PC-3 (cell line): ENCODE data around the gene NAA11. TPM values are rescaled to one million over a fixed set of nuclear protein-coding genes. Genes with fewer than 3 reads are reported as not detected.

Source experiments
- ATAC-seq: fragments of 200-7000 bp; cut with Tn5 transposase; 2 replicates; pipeline ENCODE4 v1.9.1; 2020; ENCODE audit warnings: mild to moderate bottlenecking, moderate library complexity
- BruUV-seq: library from RNA; stranded (reverse); fragments of 400-500 nt; replicated peaks from 2 replicates; lab custom pipeline; 2021; lab: Mats Ljungman, UMichigan
- CTCF ChIA-PET: fragments of 300-600 bp; sonication (Branson Sonifier 250); formaldehyde crosslinking; loops from one replicate; lab custom pipeline; 2022; ENCODE audit warnings: antibody characterized with exemption; lab: Charles Lee
- POLR2A ChIA-PET: fragments of 300-600 bp; sonication (Branson Sonifier 250); formaldehyde crosslinking; loops from one replicate; lab custom pipeline; 2022; ENCODE audit warnings: antibody characterized with exemption; ENCODE audit not compliant: unreplicated experiment; lab: Charles Lee
- DNase-seq: peaks from one replicate; pipeline ENCODE4 v3.0.0-alpha.2; 2015
- H2AFZ ChIP-seq: fragments of 300-600 bp; sonication (generic); 2 replicates; pipeline ENCODE4 v1.6.0; 2016; ENCODE audit warnings: antibody characterized with exemption, low read length
- H3F3A ChIP-seq: fragments of 300-600 bp; sonication (generic); one replicate; pipeline ENCODE4 v1.6.0; 2017; ENCODE audit warnings: antibody characterized with exemption, low read length, control low read depth, mild to moderate bottlenecking; ENCODE audit not compliant: unreplicated experiment
- H3K27ac ChIP-seq: fragments of 300-600 bp; sonication (generic); 2 replicates; pipeline ENCODE4 v1.5.1; 2016; ENCODE audit warnings: mild to moderate bottlenecking, low read length
- H3K27me3 ChIP-seq: fragments of 300-600 bp; sonication (generic); 2 replicates; pipeline ENCODE4 v1.6.1; 2016; ENCODE audit warnings: low read length, mixed read lengths
- H3K36me3 ChIP-seq: fragments of 300-600 bp; sonication (generic); 2 replicates; pipeline ENCODE4 v1.6.1; 2016; ENCODE audit warnings: low read depth, mixed run types, low read length, mixed read lengths
- H3K4me1 ChIP-seq: fragments of 300-600 bp; sonication (generic); 2 replicates; pipeline ENCODE4 v1.5.1; 2016; ENCODE audit warnings: low read length; ENCODE audit not compliant: insufficient read depth
- H3K4me2 ChIP-seq: fragments of 300-600 bp; sonication (generic); 2 replicates; pipeline ENCODE4 v1.6.0; 2016; ENCODE audit warnings: low read length
- H3K4me3 ChIP-seq: fragments of 300-600 bp; sonication (generic); 2 replicates; pipeline ENCODE4 v1.5.1; 2016; ENCODE audit warnings: mild to moderate bottlenecking, low read length, mixed read lengths
- H3K79me2 ChIP-seq: fragments of 300-600 bp; sonication (generic); 2 replicates; pipeline ENCODE4 v1.6.1; 2017; ENCODE audit warnings: low read length, mixed read lengths
- H3K9ac ChIP-seq: fragments of 300-600 bp; sonication (generic); 2 replicates; pipeline ENCODE4 v1.6.0; 2016; ENCODE audit warnings: mild to moderate bottlenecking, low read length
- H3K9me2 ChIP-seq: fragments of 300-600 bp; sonication (generic); replicated peaks from 2 replicates; pipeline ENCODE4 v1.6.1; 2016; ENCODE audit warnings: mixed run types, low read length, mixed read lengths
- H3K9me3 ChIP-seq: fragments of 300-600 bp; sonication (generic); 2 replicates; pipeline ENCODE4 v1.6.1; 2016; ENCODE audit warnings: low read length, mixed read lengths
- H4K20me1 ChIP-seq: fragments of 300-600 bp; sonication (generic); 2 replicates; pipeline ENCODE4 v1.6.1; 2016; ENCODE audit warnings: low read length, mixed read lengths
- EZH2 ChIP-seq: fragments of 300-600 bp; sonication (generic); IDR thresholded peaks from one replicate; pipeline ENCODE4 v1.6.1; 2017; ENCODE audit warnings: antibody characterized with exemption, mild to moderate bottlenecking, low read length; ENCODE audit not compliant: unreplicated experiment
- EZH2phosphoT487 ChIP-seq: fragments of 300-600 bp; sonication (generic); IDR thresholded peaks from 2 replicates; pipeline ENCODE4 v1.6.1; 2018; ENCODE audit warnings: mild to moderate bottlenecking, antibody characterized with exemption, low read length, borderline replicate concordance
- intact Hi-C: fragments of 100-400 bp; cut with micrococcal nuclease; formaldehyde crosslinking; loops from 2 replicates; pipeline ENCODE4 v1.9.0; 2023
- total RNA-seq: library from RNA; depleted of rRNA; stranded (reverse); fragments of >200 nt; gene quantifications from 2 replicates; pipeline ENCODE4 v1.2.3, GENCODE V29; 2014
- TF ChIP-seq, protein P1 (sequence below): fragments of 300-600 bp; sonication (generic); conservative IDR thresholded peaks from 2 replicates; pipeline ENCODE4 v1.5.1; 2017; ENCODE audit warnings: antibody characterized with exemption, low read depth, mild to moderate bottlenecking, low read length

The NAA11 gene
- total RNA-seq, 1 experiment from 2014 or later: not detected

DNA sequence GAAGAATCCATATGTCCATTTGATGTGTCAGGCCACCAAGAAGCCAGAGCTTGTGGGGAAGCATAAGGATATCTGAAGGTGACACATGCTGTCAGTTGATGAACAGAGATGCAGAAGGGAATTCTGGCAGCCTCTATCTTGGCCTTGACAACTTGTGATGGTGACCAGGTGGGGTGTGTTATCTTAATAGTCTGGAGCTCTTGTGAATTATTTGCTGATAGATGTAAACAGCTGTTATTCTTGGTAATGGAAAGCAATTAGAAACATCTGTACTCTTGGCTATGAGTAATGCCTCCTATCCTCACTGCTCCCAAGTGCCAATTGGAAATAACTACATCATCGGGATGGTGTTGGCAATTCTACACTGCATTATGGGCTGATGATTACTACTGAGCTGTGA is 51.9 kb downstream of the NAA11 start:
- Histone ChIP-seq H3K9ac (no peak overlapping the region), H3K27ac (no peak overlapping the region), H3K4me3 (no peak overlapping the region), H3K36me3 (no peaks in the 10 kb centered on the region), H3K4me1 (no peaks in the 10 kb centered on the region), H3K27me3 (no peaks in the 10 kb centered on the region), H3K9me3 (no peaks in the 10 kb centered on the region), H3K79me2 (no peaks in the 10 kb centered on the region), H2AFZ (no peak overlapping the region), H3K4me2 (no peak overlapping the region), H3F3A (no peaks in the 10 kb centered on the region), H3K9me2 (no peaks in the 10 kb centered on the region), H4K20me1 (no peaks in the 10 kb centered on the region)
- DNase-seq (no peak), ATAC-seq (no peak)
- ChIA-PET CTCF (no interaction called here), POLR2A (no interaction called here)
- no TSS peak for BruUV-seq
- intact Hi-C loops: no loop called here
- TF ChIP-seq EZH2 (no peak), EZH2phosphoT487 (no peak)
- TF ChIP-seq, protein P1, sequence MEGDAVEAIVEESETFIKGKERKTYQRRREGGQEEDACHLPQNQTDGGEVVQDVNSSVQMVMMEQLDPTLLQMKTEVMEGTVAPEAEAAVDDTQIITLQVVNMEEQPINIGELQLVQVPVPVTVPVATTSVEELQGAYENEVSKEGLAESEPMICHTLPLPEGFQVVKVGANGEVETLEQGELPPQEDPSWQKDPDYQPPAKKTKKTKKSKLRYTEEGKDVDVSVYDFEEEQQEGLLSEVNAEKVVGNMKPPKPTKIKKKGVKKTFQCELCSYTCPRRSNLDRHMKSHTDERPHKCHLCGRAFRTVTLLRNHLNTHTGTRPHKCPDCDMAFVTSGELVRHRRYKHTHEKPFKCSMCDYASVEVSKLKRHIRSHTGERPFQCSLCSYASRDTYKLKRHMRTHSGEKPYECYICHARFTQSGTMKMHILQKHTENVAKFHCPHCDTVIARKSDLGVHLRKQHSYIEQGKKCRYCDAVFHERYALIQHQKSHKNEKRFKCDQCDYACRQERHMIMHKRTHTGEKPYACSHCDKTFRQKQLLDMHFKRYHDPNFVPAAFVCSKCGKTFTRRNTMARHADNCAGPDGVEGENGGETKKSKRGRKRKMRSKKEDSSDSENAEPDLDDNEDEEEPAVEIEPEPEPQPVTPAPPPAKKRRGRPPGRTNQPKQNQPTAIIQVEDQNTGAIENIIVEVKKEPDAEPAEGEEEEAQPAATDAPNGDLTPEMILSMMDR: no peak

DNA sequence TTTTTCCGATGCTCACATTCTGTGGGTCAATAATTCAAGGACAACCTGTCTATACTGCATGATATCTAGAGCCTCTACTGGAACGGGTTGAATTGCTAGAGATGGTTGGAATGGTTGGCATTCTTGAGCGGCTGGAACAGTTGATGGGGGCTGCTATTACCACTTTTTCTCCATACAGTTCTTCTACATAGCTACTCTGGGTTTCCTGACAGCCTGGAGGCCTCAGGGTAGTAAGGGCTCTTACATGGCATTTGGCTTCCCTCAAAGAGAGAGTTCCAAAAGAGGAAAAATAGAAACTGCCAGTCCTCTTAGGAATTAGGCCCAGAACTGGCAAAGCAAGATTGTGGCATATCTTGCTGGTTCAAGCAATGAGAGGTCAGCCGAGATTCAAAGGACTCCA is 53.1 kb downstream of the NAA11 start:
- intact Hi-C loops: no loop called here
- CTCF ChIA-PET: no interaction called here

DNA sequence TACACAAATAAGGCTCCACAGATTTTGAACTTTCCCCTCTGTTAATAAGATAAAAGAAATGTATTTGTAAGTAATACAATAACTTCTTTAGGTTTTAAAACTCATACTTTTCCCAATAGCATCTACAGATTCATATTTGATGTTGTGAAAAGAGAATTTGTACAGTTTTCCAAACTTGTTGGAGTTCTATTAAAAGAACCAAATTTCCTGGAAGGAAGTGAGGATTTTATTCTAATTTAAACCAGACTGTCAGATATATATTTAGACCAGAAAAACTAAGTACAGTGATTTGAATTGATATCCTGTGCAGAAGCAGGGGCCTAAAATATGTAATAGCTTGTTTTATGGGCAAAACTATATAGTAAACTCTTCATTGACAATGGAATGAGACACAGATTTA is 53.7 kb downstream of the NAA11 start:
- BruUV-seq: no TSS peak
- Histone ChIP-seq H2AFZ (no peak overlapping the region), H3K9ac (no peak overlapping the region), H3K27me3 (no peaks in the 10 kb centered on the region), H3K9me2 (no peaks in the 10 kb centered on the region), H3K79me2 (no peaks in the 10 kb centered on the region), H3K36me3 (no peaks in the 10 kb centered on the region), H3K4me3 (no peak overlapping the region), H3K4me2 (no peak overlapping the region), H3K4me1 (no peaks in the 10 kb centered on the region), H3K27ac (no peak overlapping the region), H3F3A (no peaks in the 10 kb centered on the region), H3K9me3 (no peaks in the 10 kb centered on the region), H4K20me1 (no peaks in the 10 kb centered on the region)
- no peak for TF ChIP-seq EZH2phosphoT487
- no peak for TF ChIP-seq EZH2
- TF ChIP-seq, protein P1: no peak
- intact Hi-C loops: no loop called here
- DNase-seq (no peak), ATAC-seq (no peak)
- CTCF ChIA-PET: no interaction called here
- POLR2A ChIA-PET: no interaction called here

More for the DNA sequence above, 53.1 kb downstream of the NAA11 start:
- no TSS peak for BruUV-seq
- Histone ChIP-seq H4K20me1 (no peaks in the 10 kb centered on the region), H3K27ac (no peak overlapping the region), H3K4me1 (no peaks in the 10 kb centered on the region), H3K27me3 (no peaks in the 10 kb centered on the region), H3F3A (no peaks in the 10 kb centered on the region), H2AFZ (no peak overlapping the region), H3K9me2 (no peaks in the 10 kb centered on the region), H3K9me3 (no peaks in the 10 kb centered on the region), H3K4me2 (no peak overlapping the region), H3K36me3 (no peaks in the 10 kb centered on the region), H3K79me2 (no peaks in the 10 kb centered on the region), H3K9ac (no peak overlapping the region), H3K4me3 (no peak overlapping the region)
- no peak for TF ChIP-seq EZH2
- TF ChIP-seq, protein P1: no peak
- POLR2A ChIA-PET: no interaction called here
- no peak for DNase-seq
- no peak for ATAC-seq
